ENCODE results near the gene ASTE1. TPM values are rescaled to one million over a fixed set of nuclear protein-coding genes. Genes with fewer than 3 reads are reported as not detected.

Gene ASTE1
- total and polyA plus RNA-seq, 9 of the 15 experiments (the other 6 are each of a cell fraction or from before 2014, with no cell fraction given), result 3.5 to 12.1 (median 6.9) TPM

Other genes starting within 250 kb of the ASTE1 start
- gene ATP2C1, start 132.7 kb downstream of the ASTE1 start, total RNA-seq (2014; rRNA removed), result 16.2 and 25.3 TPM in 2 replicates
- 34.1 and 35.4 TPM in 2 replicates for gene ATP2C1, start 132.7 kb downstream of the ASTE1 start, total RNA-seq (2014; rRNA removed; fragmentation: Illumina TruSeq; extraction: Trizol)
- 25.8 and 27.7 TPM in 2 replicates for gene ATP2C1, start 132.7 kb downstream of the ASTE1 start, total RNA-seq (2015; rRNA removed; fragmentation: Illumina TruSeq; extraction: Trizol)
- gene ATP2C1, start 132.7 kb downstream of the ASTE1 start, total RNA-seq (2021), result 32.1 and 33.0 TPM in 2 replicates
- 36.8 and 53.5 TPM in 2 replicates for gene ATP2C1, start 132.7 kb downstream of the ASTE1 start, polyA plus RNA-seq (2011; rRNA removed)
- gene ATP2C1, start 132.7 kb downstream of the ASTE1 start, polyA plus RNA-seq (2014; fragmentation: Illumina TruSeq; extraction: Trizol), result 25.6 and 29.3 TPM in 2 replicates
- 10 to 100 TPM in 1 of 2 experiments, 1 to 10 TPM in 1; 10.0 to 15.6 TPM for gene ATP2C1, start 132.7 kb downstream of the ASTE1 start, polyA plus RNA-seq (2014; fragmentation: Nextera tagmentation; extraction: Ambion mirVana)
- gene ATP2C1, start 132.7 kb downstream of the ASTE1 start, polyA plus RNA-seq (2014; rRNA removed), result 27.9 and 33.0 TPM in 2 replicates
- 0.69 and 1.0 TPM in 2 replicates for gene NEK11, start 52 bp upstream of the ASTE1 start, total RNA-seq (2014; rRNA removed)
- 0.87 and 0.99 TPM in 2 replicates for gene NEK11, start 52 bp upstream of the ASTE1 start, total RNA-seq (2014; rRNA removed; fragmentation: Illumina TruSeq; extraction: Trizol)
- 1.3 and 1.5 TPM in 2 replicates for gene NEK11, start 52 bp upstream of the ASTE1 start, total RNA-seq (2015; rRNA removed; fragmentation: Illumina TruSeq; extraction: Trizol)
- gene NEK11, start 52 bp upstream of the ASTE1 start, total RNA-seq (2021), result 1.1 and 1.2 TPM in 2 replicates
- 0.68 and 0.99 TPM in 2 replicates for gene NEK11, start 52 bp upstream of the ASTE1 start, polyA plus RNA-seq (2011; rRNA removed)
- 0.62 and 0.85 TPM in 2 replicates for gene NEK11, start 52 bp upstream of the ASTE1 start, polyA plus RNA-seq (2014; fragmentation: Illumina TruSeq; extraction: Trizol)
- under 1 TPM; 0.28 to 0.63 TPM for gene NEK11, start 52 bp upstream of the ASTE1 start, polyA plus RNA-seq (2014; fragmentation: Nextera tagmentation; extraction: Ambion mirVana)
- gene NEK11, start 52 bp upstream of the ASTE1 start, polyA plus RNA-seq (2014; rRNA removed), result 0.59 and 1.2 TPM in 2 replicates

All from K562 (cell line).